NB4 (cell line): ENCODE results near the gene CBLC.

Experiments used
- DNase-seq: peaks from one replicate; pipeline ENCODE4 v3.0.0; 2010; ENCODE audit warnings: low read depth
- H3K4me3 ChIP-seq: one replicate; pipeline ENCODE4 v1.5.1; 2011; ENCODE audit warnings: mild to moderate bottlenecking, low read depth, low read length, moderate library complexity
- CTCF ChIP-seq: IDR thresholded peaks from one replicate; pipeline ENCODE4 v1.5.1; 2012; ENCODE audit warnings: low read depth, low read length
- MAX ChIP-seq: IDR thresholded peaks from 2 replicates; pipeline ENCODE4 v1.6.1; 2011; ENCODE audit warnings: low read depth, low read length
- MYC ChIP-seq: IDR thresholded peaks from 2 replicates; pipeline ENCODE4 v1.6.1; 2011; ENCODE audit warnings: low read depth, low read length
- POLR2A ChIP-seq: IDR thresholded peaks from 2 replicates; pipeline ENCODE4 v1.6.1; 2011; ENCODE audit warnings: mild to moderate bottlenecking; ENCODE audit not compliant: insufficient read length; ENCODE audit errors: extremely low read depth

Gene CBLC

GRCh38 chr19:44807652-44808462 lies 30.2 kb downstream of the CBLC start:
- peak; percentile 30 for DNase-seq
- TF ChIP-seq MYC (no peak), MAX (no peak), POLR2A (no peak), CTCF (no peak)
- H3K4me3 ChIP-seq, result no peak overlapping the region

GRCh38 chr19:44808463-44809371 lies 31.0 kb downstream of the CBLC start, which contains the start of gene BCAM:
BCAM (plus strand) TSS chr19:44809103; CDS start chr19:44809125, 22 bp downstream.
- TF ChIP-seq MAX (no peak), POLR2A (no peak), CTCF (no peak)
- H3K4me3 ChIP-seq, result no peak within 1 kb of the TSS
- no peak for DNase-seq

GRCh38 chr19:44809577-44810233 lies 32.0 kb downstream of the CBLC start:
- TF ChIP-seq MYC (no peak), CTCF (no peak), POLR2A (no peak), MAX (no peak)
- no peak overlapping the region for H3K4me3 ChIP-seq
- no peak for DNase-seq

GRCh38 chr19:44810234-44811121 lies 32.8 kb downstream of the CBLC start:
- no peak overlapping the region for H3K4me3 ChIP-seq
- TF ChIP-seq MAX, result no peak
- TF ChIP-seq MYC, result no peak
- TF ChIP-seq POLR2A, result no peak
- TF ChIP-seq CTCF, result no peak
- no peak for DNase-seq

GRCh38 chr19:44811122-44811419 lies 33.4 kb downstream of the CBLC start:
- DNase-seq, result no peak
- no peak for TF ChIP-seq POLR2A
- TF ChIP-seq CTCF, result no peak
- no peak for TF ChIP-seq MAX
- TF ChIP-seq MYC, result no peak
- H3K4me3 ChIP-seq, result no peak overlapping the region
